ENCODE data around the gene SPOCK2.
"Not testable (repeated sequence)": the region's sequence is repeated elsewhere in the genome, so short reads cannot be mapped to it uniquely, and the experiment has no call there.

Gene SPOCK2

DNA sequence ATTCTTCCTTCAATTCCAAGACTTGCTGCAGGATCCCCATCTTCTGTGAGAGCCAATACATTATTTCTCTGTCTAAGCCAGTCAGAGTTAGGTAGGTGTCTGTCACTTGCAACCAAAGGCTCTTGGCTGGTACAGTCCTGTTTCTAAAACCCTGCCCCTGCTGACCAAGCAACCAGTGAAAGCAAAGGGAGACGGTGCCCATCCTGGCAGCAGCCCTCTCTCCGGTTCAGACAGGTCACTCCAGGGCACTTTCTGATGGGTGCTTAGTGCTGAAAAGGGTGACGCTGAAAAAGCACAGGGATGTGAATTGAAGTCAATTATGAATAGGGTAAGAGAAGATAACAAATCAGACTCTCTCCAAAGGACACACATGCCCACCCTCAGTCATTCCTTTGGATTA is 37.5 kb downstream of the SPOCK2 start:
- DNase-seq = no peak

DNA sequence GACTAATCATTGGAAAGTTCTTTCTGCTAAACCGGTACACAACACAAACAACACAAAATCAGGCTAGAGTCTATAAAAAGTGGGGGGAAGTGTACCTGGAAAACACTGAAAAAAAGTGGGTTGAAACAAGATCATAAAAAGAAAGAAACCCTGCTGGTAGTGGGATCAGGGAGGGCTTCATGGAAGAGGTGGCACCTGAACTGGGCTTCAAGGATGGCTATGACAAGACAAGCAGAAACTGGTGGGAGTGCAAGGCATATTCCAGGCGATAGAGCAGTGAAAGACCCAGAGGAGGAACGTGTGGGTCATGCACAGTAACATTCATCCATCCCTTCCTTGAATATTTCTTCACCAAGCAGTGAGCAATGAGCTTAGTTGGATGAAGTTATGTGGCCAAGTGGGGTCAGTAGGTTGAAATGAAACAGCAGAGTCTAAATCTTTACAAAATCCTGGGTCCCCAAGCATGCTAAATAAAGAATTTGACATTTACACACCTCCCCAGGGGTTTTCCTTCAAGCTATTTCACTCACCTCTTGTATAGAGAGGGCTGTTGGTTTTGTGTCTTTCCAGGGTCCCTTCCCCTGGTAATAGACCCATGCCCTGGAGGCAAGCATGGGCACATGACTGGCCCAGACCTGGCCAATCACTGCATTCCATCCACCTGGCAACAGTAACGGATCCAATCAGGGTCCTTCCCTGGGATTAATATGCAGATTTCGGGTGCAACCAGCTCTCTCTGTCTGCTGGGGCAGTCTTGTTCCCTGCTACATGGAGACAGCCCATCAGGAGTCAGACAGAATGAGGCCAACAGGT is 38.2 kb downstream of the SPOCK2 start:
- DNase-seq = no peak

DNA sequence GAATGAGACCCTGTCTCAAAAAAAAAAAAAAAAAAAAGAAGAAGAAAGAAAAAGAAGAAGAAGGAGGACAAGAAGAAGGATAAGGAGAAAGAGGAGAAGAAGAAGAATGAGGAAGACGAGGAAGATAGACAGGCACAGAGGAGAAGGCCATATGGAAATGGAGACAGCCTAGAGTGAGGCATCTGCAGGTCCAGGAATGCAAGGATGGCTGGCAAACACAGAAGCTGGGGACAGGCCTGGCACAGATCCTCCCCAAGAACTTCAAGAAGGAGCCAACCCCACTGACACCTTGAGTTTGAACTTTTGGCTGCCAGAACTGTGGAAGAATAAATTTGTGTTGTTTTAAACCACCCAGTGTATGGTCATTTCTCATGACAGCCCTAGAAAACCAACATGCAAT is 38.9 kb downstream of the SPOCK2 start:
- no peak for DNase-seq

DNA sequence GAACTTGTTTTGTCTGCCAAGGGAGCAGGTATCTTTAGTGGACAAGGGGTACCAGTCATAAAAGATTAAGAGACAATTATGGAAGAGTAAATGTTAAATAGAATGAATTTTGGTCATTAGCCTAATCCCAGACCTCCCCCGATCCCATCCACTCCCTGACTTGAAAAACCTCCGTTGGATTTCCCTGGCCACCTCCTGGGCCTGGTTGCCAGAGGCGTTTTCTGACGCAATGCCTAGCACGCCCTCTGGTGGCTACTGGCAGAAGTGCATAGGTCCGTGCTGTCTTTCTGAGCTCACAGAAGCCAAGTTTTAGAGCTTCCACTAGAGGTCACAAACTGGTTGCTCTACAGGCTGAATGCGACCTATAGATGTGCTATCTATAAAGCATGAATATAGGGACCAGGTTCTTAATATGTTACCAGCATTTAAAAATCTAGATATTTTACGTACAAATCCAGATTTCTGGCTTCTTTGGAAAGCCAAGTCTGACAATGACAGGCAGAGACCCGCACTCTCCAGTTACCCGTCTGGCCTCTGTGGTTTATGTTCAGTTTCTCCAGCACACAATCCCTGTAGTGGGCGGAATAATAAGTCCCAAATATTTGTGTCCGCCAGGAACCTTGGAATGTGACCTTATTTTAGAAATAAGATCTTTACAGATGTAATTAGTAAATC is 39.8 kb downstream of the SPOCK2 start:
- DNase-seq = peak; percentile 94 to 96

DNA sequence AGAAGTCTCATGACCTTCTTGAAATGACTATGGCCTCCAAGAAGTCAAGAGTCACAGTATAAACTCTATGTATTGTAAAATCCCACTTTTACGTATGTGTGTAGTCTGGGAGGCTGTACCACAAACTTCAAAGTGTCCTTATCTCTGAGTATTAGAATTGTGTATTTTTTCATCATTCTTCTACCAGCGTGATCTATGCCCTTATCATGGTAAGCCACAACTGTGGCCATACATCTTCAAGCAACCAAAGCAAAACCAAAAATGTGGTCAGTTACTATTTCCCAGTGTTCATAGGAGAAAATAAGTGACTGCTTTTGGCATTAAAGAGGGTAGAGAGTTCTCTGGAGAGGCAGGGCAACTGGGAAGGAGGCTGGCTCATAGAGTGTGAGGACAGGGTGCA is 42.8 kb downstream of the SPOCK2 start:
- DNase-seq = no peak

DNA sequence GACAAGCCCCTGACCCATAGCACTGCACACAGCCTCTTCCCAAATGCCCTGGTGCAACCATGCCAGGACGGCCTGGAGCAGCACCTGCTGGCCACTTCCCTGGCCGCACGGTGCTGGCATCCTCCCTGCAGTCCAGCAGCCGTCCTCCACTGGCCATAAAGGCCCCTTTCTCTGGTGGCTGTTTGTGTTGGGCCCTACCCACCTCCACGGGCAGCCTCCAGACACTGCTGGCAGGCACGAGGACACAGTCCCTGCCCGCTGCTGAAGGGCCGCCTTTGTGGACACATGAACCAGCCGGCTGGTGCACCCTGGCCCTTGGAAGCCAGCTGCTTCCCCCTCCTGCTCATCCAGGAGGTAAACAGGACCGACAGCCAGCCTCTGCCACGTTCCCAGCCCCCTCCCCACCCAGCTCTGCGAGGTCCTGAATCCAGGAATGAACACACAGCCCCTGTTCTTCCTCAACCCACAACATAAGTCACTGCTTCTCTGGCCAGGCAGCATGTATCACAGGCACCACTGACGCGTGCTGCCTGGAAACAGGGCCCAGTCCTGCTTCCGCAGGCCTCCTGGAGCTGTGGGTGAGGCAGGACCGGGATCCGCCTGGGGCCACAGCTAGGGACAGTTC is 43.8 kb downstream of the SPOCK2 start:
- DNase-seq = no peak

DNA sequence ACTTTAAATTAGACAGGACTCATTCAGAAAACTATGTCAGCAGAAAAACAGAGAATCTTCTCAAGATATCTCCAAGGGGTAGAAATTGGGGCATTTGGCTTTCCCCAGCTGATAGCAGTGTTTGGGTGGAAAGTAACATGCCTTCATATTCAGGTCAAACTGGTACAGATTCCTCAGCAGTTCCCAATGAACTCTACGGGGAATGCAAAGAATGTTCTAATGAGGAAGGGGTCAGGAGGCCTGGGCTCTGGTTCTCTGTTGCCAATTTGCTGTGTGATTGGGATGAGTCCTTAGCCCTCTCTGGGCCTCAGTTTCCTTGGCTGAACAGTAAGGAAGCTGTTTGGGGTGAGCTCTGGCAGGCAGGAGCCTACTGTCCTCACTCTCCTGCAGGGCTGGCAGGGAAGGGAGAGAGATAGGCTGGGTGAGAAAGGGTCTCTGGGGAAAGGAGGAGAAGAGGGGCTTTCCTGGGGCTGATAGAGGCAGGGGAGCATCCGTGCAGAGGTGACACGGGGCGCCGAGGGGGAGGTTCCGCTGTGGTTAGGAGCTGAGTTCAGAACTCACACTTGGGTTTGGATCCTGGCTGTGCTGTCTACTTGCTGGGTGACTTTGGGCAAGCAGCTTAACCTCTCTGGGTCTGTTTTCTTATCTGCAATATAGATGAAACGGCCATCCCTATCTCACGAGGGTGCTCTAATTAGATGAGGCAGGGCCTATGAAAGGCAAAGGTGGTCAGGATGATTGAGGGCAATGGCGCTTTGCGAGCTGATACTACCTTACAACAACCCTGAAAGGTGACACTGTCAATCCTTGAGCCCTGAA is 45.1 kb downstream of the SPOCK2 start:
- no peak for DNase-seq

DNA sequence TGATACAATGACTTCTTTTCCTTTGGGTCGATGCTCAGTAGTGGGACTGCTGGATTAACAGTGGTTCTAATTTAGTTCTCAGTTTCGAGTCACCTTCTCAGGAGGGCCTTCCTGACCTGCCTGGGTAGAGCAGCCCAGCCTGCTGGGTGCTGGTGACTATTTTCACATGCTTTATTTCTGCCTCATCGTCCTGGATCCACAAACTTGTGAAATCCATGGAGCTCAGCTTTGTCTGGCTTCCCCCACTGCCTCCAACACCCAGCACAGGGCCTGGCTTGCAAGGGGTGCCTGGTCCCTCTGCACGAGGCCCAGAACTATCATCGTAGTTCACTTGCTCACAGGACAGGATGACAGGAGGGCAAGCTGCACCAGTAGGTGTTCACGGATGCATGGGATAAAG is 46.9 kb downstream of the SPOCK2 start:
- no peak for DNase-seq

DNA sequence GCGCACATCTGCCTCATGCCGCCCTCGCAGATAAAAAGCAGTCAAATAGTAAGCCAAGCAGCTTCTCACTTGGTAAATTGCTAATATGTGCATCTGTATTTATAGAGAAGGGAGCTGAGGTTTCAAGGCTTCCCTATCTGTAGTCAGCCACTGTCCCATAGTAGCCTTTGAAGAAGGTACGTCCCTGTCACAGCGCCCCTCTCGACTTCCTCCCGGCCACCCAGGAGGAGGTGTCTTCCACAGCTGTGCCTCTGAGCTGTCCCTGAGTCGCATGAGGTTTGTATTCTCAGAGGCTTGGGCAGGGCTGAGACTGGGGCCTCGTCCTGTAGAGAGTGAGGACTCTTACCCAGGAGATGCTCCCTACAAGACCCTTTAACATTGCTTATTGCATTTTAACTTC is 49.0 kb downstream of the SPOCK2 start:
- DNase-seq = no peak

DNA sequence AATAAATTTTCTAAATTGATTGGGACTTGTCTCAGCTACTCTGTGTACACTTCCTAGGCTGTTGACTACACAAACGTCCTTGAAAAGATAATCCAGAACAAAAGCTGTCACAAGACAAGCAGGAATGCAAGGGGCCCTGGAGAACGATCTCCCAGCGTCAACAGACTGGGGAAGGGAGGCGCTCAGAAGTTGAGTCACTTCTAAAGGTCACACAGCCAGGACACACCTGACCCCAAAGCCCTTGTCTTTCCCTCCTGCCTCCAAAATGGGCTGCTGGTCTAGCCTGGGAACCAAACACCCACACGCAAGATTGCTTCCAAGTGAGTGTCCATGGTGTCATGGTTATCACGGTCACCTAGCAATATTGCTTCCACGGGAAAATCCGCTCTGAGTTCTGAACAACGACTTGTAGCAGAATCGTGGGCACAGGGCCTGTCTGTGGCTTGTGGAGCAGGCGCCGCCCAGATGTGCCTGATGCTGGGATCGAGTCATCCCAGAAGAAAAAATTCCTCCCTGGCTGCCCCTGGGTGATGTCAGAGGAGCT is 49.8 kb downstream of the SPOCK2 start:
- no peak for DNase-seq

DNA sequence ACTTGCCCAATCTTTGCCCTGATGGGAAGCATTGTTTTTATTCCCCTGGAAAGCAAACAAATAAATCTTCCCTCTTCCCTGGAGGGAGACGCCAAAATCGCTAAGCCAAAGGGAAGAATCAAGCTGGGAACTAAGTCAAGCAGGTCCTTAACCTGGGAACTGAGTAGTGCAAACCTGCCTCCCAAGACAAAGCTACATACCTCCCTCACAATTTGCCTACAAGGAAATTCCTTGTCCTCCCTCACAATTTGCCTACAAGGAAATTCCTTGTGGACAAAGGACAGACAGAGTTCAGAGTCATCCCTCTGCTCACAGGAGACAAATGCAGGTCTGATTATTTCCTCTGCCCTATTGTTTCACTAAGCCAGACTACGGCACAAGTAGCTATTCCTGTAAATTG is 50.5 kb downstream of the SPOCK2 start:
- DNase-seq = no peak

DNA sequence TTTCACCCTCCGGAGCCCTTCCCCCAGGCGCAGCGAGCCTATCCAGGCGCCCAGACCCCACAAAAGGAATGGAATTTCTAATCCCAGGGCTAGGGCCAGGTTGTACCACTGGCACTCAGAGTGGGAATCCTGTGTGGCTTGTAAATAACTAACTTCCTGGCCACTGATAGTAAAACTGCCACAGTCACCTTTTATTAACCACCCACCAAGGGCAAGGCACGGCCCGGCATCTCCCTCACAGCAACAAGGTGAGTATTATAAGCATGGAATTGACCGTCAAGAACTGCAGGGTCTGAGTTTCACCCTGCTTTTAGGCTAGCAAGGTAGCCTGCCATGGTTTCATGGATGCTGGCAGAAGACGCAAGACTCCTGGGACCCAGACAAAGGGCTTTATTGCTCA is 51.1 kb downstream of the SPOCK2 start:
- DNase-seq = no peak

DNA sequence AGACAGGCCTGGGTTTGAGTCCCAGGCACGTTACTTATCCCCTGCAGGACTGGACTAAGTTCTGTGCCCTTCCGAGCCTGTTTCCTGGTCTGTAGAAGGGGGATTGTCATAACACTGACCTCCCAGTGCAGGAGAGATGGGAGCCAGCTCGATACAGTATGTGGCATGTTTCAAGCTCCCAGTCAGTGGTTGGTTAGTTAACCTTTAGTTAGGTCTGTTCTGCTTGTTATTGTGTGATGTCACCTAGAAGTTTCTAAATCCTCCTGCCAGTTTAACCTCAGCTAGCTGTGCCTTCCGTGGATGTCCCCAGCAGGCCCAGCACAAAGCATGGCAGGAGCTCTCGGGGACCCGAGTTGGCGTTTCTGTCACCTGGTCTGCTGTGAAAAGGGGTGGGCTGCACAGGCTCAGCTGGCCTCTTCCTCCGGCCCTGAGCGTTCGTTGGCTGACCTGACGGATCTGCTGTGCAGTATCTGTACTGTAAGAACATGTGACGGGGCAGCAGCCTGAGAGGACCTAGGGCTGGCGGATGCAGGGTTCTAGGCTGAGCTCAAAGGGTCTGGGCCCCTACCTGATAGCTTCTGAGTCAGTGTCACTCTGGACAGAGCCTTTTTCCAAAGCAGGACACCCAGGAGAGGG is 53.0 kb downstream of the SPOCK2 start:
- DNase-seq = no peak

DNA sequence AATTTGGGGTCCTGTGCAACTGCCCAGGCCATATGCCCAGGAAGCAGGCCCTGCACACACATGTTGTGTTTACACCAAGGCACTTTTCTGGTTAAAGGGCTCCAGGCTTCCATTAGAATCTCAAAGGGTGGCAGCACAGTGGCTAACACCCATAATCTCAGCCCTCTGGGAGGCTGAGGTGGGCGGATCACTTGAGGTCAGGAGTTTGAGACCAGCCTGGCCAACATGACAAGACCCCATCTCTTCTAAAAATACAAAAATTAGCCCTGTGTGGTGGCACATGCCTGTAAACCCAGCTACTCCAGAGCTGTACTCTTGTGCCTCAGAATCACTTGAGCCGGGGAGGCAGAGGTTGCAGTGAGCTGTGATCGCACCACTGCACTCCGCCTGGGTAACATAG is 53.6 kb downstream of the SPOCK2 start:
- no peak for DNase-seq

DNA sequence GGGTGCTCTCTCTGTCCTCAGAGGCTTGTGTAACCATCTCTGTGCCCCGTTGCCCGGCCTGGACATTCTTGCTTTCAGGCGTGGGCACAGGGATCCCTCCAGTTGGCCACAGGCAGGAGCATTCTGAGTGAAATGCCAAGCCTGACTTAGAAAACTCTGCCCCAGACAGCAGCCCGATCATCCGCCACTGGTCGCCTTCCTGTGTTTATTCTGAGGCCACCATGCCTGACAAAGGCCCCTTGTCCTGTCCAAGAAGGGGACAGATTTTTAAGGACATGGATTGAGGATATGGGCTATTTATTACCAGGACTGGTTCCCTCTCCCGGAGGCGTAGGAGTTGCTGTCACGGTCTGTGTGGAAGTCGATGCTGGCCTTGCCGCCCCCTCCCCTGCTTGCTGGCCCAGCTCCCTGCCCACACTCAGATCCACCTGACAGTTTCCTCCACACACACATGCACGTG is 54.3 kb downstream of the SPOCK2 start:
- DNase-seq = peak in 1 of 2 donors; percentile 60

DNA sequence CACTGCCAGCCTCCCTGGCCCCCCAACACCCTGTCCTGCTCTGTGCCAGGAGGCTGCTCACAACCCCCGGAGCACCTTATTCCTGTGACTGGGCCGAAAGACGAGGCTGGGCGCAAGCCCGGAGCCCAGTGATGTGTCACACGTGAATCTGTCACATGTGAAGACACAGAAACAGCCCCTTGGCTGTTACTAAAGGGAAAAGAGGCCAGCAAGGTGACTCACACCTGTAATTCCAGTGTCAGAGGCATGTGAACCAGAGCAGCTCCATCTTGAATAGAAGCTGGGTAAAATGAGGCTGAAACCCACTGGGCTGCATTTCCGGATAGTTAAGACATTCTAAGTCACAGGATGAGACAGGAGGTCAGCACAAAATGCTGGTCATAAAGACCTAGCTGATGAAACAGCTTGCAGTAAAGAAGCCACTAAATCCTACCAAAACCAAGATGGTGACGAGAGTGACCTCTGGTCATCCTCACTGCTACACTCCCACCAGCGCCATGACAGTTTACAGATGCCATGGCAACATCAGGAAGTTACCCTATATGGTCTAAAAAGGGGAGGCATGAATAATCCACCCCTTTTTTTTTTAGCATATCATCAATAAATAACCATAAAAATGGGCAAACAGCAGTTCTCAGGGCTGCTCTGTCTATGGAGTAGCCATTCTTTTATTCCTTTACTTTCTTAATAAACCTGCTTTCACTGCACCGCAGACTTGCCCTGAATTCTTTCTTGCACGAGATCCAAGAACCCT is 55.8 kb downstream of the SPOCK2 start:
- DNase-seq = not testable (repeated sequence)

DNA sequence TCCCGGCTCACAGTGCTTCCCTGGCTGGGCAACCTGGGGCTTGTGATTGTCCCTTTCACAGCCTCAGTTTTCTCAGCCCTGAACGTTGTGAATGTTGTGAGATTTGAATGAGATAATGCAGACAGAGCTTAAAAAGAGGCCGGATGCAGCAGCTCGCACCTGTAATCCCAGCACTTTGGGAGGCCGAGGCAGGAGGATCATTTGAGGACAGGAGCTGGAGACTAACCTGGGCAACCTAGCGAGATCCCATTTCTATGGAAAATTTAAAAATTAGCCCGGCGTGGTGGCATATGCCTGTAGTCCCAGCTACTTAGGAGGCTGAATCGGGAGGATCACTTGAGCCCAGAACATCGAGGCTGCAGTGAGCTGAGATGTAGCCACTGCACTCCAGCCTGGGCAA is 56.6 kb downstream of the SPOCK2 start:
- no peak for DNase-seq

DNA sequence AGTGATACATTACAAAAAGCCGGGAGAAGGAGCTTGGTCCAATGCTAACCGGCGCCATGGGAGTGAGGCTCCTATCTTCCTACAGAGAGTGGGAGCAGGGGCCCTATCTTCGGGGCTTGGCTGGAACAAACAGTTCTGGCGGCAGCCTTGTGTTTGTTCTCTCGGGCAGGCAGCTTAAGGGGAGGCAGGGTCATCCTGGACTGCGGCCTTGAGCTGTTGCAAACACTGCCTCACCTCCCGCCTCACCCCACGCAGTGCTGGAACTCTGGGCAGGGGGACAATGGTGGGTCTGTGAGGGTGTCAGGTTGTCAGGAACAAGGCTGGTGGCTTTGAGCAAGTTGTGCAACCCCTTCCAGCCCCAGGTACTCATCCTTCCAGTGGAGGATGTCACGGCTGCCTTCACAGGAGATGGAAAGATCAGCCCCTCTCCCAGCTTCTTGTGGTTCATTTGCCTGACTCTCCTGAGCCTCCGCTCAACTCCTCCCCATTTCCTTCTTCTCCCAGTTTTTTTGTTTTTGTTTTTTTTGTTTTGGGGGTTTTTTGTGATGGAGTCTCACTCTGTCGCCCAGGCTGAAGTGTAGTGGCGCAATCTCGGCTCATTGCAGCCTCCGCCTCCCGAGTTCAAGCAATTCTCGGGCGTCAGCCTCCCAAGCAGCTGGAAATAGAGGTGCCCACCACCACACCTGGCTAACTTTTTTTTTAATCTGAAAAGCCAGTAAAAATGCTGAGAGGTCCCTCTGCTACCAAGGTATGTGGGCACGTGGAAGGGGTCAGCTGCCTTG is 57.4 kb downstream of the SPOCK2 start:
- no peak for DNase-seq

DNA sequence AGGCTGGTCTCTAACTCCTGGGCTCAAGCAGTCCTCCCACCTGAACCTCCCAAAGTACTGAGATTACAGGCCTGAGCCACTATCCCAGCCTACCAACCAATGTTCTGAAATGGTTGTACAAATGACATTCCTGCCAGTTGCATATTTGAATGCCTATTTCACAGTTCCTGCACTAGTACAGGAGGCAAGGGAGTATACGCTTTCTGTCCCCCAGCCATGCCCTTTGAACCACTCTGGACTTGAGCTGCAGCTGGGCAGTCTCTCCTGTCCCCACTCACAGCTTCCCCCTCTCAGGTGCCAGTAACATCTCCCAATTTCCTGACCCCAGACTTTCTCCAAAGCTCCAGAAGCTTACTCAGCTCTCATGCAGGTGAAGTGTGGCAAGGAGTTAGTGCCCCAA is 58.9 kb downstream of the SPOCK2 start:
- no peak for DNase-seq

DNA sequence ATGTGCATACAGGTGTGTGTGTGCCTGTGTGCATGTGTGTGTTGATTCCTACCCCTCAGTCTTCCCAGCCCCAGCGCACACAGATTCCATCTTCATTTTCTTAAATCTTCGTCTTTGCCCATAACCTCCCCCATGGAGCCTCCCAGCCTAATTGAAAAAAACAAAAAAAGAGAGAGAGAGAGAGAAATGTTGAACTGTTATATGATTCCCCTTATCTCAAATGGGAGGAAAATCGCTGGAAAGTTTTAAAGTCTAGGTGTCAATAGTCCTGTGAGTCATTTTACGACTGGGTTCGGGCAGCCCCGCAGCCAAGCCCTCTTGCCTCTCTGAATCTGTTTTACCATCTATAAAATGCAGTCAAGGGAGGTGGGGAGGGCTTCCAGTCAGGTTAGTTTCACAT is 60.9 kb downstream of the SPOCK2 start:
- DNase-seq = no peak

Measured in inflammatory macrophage (primary cell).